ENCODE data around the gene ARHGAP8.

DNA sequence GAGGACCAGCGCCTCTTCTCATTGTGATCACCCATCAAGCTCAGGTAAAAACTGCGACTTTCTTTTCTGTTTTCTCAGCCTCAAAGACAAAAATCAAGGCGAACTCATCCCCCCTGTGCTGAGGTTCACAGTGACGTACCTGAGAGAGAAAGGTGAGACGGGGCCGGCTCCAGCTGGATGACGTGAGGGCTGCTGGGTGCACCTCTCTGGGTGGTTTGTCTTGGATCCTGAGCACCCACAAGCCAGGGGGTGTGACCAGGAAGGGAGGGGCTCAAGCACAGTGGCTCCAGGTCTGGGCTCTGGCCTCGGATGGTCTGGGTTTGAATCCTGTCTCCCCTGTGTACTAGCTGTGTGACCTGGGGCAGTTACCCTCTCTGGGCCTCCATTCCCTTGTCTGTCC is 92.8 kb downstream of the ARHGAP8 start:
- TF ChIP-seq, protein P1, sequence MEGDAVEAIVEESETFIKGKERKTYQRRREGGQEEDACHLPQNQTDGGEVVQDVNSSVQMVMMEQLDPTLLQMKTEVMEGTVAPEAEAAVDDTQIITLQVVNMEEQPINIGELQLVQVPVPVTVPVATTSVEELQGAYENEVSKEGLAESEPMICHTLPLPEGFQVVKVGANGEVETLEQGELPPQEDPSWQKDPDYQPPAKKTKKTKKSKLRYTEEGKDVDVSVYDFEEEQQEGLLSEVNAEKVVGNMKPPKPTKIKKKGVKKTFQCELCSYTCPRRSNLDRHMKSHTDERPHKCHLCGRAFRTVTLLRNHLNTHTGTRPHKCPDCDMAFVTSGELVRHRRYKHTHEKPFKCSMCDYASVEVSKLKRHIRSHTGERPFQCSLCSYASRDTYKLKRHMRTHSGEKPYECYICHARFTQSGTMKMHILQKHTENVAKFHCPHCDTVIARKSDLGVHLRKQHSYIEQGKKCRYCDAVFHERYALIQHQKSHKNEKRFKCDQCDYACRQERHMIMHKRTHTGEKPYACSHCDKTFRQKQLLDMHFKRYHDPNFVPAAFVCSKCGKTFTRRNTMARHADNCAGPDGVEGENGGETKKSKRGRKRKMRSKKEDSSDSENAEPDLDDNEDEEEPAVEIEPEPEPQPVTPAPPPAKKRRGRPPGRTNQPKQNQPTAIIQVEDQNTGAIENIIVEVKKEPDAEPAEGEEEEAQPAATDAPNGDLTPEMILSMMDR (conservative IDR thresholded peaks at IDR 0.05; ENCODE audit: low read length): no peak
- no peak for TF ChIP-seq EZH2phosphoT487 (IDR thresholded peaks at IDR 0.05; ENCODE audit: borderline replicate concordance)

Data from Loucy (cell line).